NCI-H1694 treated with DMSO at 0.1 percent for 48 hours (cell line): ENCODE data around the gene TMEM39A.

Source experiments
- DNase-seq: peaks from one replicate; lab custom pipeline; 2025; lab: John Stamatoyannopoulos, UW

TMEM39A gene

DNA sequence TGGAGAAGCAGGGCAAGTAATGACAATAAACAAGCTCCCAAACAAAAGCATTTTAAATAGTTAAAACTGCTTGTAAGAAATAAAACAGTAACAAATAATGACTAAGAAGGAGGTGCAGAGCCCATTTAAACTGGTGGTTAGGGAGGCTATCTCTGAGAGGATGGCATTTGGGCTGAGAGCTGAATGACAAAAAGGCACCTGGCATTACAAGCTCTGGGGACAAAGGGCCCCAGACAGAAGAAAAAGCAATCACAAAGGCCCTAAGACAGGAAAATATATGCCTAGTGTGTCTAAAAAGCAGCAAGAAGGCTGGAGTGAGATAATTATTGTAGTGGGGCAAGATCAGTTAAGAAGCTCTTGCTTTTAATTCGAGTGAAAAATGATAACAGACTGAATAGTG is 9.6 kb downstream of the TMEM39A start:
- no peak for DNase-seq

DNA sequence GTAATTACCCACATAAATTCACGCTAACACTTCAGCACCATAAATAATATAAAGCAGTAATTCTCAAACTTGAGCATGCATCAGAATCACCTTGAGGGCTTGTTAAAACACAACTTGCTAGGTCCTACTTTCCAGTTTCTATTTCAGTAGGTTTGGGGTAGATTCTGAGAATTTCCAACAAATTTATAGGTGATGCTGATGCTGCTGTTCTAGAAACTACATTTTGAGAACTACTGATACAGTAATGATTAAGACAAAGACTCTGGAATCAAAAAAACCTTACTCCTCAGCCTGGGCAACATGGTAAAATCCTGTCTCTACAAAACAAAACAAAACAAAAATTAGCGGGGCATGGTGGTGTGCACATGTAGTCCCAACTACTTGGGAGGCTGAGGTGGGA is 18.8 kb downstream of the TMEM39A start:
- no peak for DNase-seq

DNA sequence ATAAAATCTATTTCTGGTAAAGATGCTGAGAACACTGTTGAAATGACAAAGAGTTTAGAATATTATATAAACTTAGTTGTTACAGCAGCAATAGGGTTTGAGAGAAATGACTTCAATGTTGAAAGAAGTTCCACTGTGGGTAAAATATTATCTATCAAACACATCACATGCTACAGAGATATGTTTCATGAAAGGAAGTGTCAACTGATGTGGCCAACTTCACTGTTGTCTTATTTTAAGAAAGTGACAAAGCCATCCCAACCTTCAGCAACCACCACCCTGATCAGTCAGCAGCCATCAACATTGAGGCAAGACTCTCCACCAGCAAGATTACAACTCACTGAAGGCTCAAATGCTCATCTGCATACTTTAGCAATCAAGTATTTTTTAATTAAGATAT is 20.2 kb downstream of the TMEM39A start:
- no peak for DNase-seq

DNA sequence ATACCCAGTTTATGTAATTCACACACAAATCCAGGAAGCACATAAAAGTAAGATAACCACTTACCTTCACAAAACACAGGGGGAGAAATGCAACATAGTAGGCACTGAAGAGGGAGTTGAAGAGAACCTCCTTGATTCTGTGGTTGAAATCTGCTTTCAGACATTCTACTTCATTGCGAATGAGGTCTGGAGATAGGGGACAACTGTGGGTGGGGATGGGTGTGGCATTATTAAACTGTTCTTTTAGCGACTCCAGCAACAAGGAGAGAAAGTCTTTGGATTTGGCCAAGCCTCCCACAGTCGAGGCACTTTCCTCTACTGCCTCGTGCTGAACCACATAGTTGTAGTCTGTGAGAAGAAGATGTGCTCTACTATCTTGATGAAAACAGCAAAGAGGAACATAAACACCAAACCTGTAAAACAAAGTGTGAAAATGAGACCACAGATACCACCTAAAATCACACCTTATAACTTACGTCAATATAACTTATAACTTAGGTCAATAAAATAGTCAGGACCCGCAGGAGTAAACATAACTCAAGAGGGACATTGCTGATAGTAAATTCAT is 25.6 kb downstream of the TMEM39A start:
- DNase-seq: no peak

DNA sequence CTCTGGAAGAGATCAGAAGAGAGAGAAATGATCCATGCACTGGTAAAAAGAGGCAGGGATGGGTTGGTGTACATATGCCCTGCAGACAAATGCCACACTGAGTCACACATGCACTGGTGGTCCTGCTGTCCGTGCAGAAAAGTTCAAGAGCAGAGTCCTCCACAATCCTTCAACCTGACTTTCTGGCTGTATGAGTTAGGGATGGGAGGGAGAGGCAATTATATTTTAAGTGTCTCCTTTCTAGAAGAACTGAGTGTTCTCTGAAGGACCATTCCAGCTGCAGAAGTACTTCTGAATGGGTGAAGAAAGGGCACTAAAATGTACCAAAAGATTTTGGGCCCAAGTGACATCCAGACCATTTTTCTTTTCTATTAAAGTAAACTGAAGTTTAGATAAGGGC is 26.4 kb downstream of the TMEM39A start:
- DNase-seq: no peak

DNA sequence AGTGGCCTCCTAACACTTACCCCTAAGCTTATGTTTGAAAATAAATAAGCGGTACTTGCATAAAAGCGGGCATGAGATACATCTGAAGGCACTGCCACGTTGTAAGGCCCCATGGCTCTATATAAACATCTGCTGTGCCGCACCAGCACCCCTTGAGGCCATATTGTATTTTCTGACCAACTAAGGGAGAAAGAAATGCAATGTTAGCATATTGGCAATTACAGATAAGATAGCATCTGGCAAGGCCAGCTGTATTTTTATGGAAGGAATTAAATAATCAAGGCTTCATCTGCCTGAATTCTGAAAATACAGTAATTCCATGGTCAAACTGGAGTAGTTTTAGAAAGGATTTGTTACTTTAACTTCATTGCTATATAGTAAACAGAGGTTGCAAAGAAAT is 28.7 kb downstream of the TMEM39A start:
- DNase-seq: no peak

DNA sequence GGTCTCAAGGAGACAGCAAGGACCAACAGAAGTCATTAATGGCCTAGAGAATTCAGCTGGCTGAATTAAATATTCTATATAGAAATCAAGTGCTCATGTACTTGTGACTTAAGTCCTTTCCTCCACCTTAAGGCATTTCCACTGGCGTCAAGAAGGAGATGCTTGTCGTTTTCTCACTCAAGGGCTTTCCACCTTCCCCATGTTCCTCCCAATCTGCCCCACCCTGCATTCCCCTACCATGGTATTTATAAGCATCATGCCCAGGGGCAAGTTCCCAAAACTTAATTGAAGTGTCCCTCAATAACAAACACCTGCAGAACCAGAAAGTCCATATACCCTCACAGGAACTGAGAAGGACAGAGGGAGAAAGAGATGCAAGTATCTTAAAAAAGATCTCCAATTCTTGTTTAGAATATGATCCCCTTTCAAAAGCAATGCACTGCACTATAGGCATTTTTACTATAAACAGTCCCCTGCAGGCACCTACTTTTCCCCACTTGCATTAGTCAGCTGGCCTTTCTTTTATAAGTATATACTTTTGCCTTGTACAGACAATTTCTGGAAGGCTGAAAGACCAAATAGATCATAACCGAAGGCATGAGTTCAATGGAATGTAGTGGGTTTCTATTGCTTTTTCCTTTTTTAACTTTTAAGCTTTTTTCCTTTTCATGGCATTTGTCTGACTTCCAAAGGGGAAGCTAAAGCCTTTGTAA is 29.6 kb downstream of the TMEM39A start:
- no peak for DNase-seq

DNA sequence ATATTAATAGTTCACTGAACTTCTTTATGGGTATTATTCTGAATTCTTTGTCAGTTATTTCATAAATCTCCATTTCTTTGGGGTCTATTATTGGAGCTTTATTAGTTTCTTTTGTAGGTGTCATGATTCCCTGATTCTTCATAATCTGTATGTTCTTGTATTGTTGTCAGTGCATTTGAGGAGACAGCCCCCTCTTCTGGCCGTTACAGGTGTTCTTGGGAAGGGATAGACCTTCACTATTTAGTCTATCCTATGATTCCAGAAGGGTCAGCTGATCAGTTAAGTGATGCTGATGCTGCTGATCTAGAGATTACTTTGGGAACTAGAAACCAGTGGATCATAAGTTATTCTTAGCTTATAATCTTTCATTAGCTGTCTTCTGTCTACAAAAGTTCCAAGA is 34.9 kb downstream of the TMEM39A start:
- no peak for DNase-seq

DNA sequence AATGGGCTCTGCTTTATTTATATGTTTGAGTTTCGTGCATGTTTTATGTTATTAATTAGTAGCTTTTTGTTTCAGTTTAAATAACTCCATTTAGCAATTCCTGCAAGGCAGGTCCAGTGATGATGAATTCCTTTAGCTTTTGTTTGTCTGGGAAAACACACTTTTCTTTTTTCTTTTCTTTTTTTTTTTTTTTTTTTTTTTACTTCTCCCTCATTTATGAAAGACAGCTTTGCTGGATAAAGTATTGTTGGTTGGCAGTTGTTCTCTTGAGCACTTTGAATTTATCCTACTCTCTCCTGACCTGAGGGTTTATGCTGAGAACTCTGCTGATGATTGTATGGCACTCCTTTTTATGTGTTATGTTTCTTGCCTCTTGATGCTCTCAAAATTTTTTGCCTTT is 35.7 kb downstream of the TMEM39A start:
- no peak for DNase-seq

DNA sequence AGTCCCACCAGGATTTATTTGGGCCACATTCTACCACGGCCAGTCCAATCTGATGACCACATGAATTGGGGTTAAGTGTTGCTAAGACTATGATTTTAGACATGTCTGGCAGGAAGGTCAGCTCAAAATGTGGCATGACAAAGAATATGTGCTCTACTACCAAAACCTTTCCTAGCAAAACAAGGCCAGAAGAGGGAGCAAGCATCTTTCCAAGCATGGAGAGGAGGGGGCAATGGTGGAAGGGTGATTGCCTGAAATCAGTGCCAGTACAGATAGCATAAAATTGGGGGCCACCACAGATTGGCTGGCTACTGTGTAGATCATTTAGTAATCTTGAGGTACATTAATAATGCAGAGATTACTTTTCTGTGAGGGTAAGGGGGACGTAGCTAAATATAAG is 43.2 kb downstream of the TMEM39A start:
- DNase-seq: no peak

DNA sequence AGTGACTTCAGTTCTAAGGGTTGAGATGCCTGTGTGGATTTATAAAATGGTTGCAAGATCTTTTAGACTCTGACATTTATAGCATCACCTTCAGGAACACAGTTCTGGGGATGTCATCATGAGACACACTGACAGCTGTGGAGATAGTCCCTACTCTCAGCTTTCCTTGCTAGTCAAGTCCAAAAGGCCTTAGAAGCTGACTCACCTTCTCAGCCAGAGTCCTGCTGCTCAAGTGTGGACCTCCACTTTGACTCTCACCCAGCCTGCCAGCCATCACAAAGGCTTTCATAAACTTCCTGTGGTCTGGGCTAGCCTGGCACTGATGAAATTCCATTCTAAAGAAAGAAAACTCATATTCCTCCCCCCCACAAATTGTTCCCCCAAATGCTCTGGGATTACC is 44.8 kb downstream of the TMEM39A start:
- DNase-seq: no peak

DNA sequence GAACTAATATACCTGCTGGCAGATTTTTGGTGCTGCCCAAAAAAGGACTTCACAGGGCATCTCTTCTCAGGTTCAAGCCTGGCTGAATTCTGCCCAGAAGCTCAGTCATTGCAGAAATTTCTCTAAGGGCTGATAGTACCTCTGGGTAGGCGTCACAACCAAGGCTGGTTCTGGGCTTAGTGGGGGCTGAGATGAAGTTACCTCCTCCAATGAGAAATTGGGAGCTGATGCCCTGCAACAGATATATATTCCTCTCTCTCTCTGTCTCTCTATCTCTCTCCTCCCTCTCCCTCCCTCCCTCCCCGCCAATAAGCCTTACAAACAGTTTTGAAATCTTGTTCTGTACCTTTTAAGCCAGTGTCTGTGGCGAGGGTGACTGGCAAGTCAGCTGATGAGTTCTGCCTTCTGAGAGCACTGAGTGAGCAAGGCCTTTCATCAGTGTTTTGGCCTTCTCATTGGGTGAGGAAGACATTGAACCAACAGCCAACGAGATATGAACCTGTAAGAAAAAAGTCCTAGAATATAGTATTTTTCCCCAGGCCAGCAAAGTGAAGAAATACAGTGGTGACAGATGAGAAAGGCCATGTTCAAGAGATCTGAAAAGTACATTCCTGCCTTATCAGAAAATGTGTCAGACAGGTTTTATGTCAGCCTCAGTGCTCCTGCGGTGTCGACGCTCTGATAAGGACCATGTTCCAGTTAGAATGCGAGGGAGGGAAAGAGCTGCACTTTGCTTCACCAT is 45.5 kb downstream of the TMEM39A start:
- no peak for DNase-seq

DNA sequence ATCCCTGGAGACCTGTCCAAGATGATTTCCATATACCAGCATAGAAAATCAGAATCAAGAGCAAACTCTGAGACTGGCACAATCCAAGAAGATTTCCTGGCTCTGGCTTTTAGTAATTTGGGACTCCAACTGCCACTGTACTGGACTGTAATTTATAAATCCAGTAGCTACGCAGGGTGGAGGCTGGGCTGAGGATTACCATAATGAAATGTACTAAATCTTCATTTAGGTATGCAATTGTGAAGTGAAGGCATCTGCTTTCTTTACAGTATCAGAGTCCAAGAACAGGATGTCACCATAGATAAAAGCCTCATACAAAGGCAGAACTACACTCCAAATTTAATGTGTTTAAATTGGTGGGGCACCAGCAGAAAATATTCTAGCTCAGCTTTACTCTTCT is 46.5 kb downstream of the TMEM39A start:
- DNase-seq: no peak

DNA sequence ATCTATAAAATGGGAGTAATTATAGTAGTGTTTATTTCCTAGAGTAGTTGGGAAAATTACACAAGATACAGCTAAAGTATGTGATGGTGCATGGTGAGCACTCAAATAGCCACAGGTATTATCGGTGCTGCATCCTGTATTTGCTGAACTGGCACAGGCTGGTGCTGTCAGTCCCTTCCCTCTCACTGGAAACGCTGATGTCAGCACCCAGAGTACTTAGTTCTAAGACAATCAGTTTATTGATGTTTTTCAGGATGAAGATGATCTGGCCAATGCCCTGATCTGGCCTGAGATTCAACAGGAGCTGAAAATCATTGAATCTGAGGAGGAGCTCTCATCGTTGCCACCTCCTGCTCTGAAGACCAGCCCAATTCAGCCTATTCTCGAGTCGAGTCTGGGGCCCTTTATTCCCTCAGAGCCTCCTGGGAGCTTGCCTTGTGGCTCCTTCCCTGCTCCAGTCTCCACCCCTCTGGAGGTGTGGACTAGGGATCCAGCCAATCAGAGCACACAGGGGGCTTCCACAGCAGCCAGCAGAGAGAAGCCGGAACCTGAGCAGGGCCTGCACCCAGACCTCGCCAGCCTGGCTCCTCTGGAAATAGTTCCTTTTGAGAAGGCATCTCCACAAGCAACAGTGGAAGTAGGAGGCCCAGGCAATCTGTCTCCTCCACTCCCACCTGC is 49.7 kb downstream of the TMEM39A start:
- no peak for DNase-seq

DNA sequence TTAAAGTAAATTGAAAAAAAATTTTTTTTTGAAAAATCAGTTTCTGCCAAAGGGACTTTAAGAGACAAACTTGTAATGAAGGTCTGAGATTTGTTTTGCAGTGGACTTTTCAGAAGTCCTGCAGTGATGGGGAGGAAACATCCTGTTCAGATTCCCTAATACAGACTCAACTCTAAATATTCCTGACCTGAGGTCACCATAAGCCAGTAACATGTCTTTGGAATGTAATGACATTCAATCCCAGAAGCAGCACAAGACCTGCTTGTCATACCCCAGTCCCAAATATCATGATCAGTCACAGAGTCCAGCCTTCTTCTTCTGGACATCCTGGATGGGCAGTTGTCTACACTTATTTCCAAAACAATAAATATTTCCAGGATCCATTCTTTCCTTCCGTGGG is 53.6 kb downstream of the TMEM39A start:
- no peak for DNase-seq

DNA sequence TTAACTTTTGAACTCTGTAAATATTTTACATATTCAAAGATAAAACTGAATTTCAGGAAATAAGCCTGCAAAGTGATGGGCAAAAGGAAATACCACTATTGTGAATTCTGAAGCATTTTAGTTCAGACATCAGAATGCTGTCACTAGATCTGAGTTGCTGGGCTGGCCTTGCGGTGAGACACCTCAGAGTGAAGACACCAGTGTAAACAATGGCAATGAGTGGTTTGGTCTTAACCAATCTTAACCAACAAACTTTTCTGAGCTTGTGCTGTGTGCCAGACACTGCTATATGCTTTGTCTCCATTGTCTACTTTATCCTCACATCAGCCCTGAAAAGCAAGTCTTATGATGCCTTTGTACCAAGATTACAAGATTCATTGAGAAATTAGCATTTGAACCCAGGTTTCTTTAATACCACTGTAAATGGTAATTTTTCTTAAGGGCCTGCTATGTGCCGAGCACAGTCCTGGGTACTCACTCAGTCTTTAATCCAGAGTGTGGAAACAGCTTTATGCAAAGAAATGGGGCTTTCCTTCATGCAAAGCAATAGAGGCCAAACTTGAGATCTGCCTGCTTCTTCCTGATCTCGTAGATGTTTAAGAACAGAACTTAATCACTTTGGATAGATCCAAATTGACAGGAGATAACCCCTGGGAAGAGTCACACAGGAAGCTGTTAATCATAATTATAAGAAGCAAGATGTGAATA is 55.0 kb downstream of the TMEM39A start:
- DNase-seq: no peak

DNA sequence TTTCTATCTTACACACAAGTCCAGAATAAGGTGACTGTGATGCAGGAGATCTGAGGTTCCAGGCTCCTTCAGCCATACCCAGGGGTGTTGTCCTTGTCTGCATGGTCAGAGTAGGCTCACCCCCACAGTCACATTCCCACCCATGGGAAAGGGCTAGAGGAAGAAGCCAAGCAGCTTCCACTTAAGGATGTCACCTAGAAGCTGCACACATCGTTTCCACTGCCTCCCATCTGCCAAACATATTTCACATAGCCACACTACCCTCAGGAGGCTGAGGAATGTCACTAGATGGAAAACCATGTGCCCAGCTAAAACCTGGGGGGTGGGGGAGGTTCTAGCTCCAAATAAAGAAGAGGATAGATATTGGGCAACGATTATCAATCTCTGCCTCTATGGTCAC is 58.1 kb downstream of the TMEM39A start:
- DNase-seq: no peak

DNA sequence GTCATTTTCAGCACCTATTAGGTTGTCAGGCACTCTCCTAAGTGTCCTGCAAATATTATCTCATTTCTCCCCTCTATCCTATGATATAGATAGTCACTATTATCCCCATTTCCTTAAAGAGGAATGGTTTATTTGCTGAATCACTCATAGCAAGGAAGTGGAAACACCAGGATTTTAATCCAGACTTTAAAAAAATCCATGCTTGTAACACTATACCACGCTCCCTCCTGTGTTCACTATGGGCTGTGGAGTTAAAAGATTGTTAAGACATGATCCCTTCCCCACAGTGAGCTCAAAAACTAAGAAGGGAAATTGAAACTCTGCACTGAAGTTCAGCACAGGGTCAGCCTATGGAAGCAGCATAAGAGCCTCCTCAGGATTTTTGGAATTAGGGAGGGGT is 60.2 kb downstream of the TMEM39A start:
- DNase-seq: no peak

DNA sequence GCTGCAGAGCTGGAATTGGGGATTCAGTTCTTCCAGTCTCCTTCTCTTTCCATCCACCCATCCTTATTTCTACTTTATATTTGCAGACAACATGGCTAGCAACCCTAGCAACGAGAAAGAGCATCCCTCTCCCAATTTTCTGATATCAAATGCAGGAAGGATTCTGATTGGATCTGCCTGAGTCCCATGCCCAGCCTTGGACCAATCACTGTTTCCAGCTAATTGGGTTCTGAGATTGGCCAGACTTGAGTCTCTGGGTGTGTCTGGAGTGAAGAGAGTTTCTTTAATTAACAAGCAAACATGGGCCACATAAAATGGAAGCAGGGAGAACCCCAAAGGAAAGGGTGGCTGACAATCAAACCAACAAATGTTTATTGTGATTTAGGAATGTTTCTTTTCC is 60.6 kb downstream of the TMEM39A start:
- no peak for DNase-seq

DNA sequence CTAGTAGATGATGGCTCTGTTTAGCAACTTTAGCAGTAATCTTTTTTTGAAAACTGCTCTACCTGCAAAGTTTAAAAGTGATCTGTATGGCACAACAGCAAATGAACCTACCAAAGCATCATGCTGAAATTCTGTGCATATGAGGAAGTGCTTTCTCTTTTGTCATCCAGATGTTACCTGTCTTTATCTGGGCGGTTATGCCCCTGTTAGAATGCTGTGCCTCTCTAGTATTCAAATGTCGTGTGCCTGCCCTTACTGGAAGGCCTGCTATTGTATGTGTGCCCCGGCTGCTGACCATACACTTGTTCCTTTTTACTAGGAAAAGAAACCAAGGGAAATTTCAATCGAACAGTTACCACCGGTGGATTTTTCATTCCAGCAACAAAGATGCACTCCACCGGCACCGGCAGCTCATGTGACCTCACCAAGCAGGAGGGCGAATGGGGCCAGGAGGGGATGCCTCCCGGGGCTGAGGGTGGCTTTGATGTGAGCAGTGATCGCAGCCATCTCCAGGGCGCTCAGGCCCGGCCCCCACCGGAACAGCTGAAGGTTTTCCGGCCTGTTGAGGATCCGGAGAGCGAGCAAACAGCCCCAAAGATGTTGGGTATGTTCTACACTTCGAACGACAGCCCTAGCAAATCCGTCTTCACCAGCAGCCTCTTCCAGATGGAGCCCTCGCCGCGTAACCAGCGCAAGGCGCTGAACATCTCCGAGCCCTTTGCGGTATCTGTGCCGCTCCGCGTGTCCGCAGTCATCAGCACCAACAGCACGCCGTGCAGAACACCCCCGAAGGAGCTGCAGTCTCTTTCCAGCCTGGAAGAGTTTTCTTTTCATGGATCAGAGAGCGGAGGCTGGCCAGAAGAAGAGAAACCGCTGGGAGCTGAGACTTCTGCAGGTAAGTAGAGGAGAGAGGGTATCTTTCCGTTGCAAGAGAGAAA is 61.6 kb downstream of the TMEM39A start:
- DNase-seq: no peak

DNA sequence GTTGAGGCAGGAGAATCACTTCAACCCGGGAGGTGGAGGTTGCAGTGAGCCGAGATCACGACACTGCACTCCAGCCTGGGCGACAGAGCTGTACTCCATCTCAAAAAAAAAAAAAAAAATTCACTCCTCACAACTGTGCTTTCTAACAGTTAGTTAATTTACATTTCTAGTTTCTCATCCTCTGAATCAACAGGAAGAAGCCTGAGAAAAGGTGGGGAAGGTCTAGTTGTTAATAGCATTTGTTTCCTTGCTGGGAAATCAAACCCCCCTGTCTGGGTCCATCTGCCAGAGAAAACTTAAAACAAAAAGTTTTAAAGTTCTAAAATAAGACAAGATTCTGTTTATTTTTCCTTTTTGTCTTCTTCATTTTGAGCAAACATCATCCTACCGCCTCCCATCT is 62.3 kb downstream of the TMEM39A start:
- DNase-seq: no peak
